RKO (cell line): ENCODE results near the gene SLC24A1.
A peak's percentile ranks its signal among the peaks of the same experiment; 100 is the strongest.

Source experiments
- DNase-seq: peaks from one replicate; pipeline ENCODE4 v3.0.0-alpha.2; 2016; ENCODE audit warnings: low spot score

Gene SLC24A1

DNA sequence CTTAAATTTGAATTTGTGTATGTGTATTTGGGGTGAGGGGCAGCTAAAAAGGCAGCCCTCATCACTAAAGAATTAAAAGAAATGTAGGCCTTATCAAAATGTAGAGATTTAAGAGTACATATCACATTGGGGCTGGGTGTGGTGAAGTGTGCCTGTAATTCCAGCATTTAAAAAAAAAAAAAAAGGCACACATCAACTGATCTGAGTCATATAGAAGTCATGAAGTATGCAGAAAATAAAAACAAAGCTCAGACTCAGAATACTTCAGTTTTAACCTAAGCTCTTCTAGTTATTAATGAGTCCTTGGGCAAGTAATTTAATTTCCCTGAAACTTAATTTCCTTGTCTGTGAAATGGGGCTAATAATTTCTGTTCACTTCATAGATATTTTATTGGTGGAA lies 31.6 kb downstream of the SLC24A1 start:
- peak; percentile 35 for DNase-seq

DNA sequence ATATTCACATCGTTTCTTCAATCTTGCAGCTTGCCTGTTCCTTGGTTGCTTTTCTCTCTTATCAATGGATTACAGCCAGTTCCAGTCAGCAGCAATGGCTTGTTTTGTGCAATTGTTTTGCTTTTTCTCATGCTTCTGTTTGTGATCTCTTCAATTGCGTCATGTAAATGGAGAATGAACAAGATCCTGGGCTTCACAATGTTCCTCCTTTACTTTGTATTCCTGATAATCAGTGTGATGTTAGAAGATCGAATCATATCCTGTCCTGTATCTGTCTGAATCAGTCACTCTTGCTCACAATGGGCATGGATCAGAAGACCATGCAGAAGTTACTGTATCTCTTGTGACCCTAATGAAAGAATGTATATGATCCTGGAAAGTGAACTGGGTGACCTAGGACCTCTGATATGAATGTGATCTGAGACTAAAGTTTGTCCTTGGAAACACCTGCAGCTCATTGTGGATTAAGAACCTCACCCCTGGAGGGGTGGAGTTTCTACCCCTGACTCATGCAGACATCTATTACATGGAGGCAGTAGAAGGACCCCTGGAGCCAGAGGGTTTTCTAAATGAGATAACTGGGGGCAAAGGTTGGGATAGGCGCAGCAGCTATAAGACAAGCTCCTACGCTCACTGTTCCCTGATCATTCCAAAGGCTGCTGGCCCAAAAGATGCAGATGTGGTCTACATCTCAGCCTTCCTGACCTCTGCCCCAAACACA lies 32.2 kb downstream of the SLC24A1 start:
- DNase-seq: no peak

DNA sequence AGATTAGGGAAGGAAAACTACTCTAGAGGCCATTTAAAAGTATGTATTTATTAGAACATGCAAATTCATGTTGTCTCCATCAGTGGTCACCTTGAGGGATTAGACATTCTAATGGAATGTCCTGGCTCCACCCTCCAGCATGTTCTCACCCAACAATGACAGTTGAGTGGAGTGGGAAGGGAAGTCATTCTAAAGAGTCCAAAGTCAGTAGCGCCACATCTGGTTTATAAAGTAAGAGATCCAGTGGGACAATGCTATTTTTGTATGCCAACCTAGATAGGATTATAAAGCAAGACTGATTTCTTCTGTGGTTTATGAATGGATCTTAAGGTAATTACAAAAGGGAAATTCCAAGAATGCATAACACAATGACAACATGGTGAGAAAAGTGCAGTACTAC lies 33.3 kb downstream of the SLC24A1 start:
- DNase-seq: no peak

DNA sequence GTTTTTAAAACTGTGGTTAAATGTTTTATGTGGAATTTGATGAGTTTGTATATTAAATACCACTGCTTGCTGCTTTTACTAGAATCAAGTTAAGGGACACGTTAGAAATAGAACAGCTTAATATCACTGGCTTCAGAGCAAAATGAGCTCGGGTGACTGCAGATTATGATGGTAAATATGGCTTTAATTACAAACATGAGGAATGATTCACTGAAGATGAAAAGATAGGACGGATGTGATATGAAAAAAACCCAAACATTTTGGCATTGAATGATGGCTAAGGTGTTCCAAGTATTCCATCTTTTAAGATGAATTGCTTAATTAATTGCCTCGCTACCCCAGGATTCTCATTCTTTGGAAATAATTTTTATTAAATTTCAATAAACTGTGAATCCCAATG lies 33.7 kb downstream of the SLC24A1 start:
- no peak for DNase-seq

DNA sequence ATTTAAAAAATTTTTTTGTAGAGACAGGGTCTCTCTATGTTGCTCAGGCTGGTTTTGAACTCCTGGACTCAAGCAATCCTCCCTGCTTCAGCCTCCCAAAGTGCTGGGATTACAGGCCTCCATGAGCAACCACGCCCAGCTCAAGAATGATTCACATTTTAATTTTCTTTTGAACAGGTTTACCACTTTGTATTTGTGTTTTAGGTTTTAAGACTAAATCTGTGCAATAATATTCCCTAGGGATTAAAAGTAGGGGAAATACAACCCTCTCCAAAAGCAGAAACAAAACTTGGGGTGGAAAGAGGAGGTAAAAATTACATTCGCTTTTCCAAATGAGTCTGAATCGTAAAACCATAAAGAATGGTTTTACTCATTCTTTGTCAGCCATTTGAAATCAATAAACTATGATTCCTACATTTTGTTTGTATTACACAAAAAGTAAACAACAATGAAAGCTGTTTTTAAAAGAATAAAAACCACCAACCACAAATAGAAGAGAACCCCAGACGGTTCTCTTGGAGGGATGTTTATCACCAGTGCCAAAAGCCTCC lies 37.8 kb downstream of the SLC24A1 start:
- DNase-seq: no peak

DNA sequence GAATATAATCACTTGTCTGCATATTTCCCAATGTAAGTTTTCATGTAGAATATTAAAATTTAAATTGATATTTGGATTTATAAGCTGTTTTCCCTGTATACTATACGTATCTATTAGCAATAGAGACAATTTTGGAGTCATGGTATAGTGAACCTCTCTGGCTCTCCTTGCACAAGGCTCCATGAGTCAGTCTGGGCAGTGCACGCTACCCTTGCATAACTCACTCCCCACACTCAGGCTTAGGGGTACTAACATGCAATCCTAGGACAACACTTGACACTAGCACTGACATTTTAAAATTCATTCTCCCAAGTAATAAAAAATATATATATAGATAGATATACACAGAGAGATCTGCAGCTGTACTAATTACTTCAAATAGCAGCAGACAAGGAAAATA lies 39.2 kb downstream of the SLC24A1 start:
- no peak for DNase-seq

DNA sequence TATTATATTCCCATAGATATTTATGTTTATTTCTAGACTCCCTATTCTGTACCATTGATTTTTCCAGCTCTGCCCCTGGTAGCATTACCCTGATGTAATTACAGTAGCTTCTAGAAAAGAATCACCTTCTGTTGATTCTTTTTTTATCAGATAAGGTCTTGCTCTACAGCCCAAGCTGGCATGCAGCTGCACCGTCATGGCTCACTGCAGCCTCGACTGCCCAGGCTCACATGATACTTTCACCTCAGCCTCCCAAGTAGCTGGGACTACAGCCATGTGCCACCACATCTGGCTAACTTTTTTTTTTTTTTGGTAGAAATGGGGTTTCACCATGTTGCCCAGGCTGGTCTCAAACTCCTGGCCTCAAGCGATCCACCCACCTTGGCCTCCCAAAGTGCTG lies 41.8 kb downstream of the SLC24A1 start:
- no peak for DNase-seq

DNA sequence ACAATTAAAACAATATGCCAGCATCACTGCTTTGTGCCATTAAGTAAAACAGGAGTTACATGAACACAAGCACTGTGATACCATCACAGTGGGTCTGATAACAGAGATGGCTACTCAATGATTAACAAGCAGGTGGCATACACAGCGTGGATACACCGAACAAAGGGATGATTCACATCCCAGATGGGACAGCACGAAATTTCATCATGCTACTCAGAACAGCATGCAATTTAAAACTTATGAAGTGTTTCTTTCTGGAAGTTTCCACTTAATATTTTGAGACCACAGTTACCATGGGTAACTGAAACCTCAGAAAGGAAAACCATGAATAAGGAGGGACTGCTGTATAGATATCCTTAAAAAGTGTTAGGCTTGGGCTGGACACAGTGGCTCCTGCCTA lies 44.5 kb downstream of the SLC24A1 start:
- peak; percentile 52 for DNase-seq

DNA sequence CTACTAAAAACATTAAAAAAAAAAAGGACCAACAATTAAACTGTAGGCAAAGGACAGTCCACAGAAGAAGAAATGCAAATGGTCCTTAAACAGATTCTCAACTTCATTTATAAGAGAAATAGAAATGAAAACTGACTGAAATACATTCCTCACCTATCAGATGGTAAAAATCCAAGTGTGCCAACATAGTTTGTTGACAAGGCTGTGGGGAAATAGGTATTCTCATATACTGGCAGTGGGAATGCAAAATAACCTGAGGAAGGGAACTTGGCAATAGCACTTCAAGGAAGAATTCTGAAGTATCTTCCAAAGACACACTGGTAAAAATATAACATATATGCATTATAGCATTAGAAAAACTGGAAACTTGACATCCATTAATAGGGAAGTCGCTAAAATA lies 53.8 kb downstream of the SLC24A1 start:
- no peak for DNase-seq

DNA sequence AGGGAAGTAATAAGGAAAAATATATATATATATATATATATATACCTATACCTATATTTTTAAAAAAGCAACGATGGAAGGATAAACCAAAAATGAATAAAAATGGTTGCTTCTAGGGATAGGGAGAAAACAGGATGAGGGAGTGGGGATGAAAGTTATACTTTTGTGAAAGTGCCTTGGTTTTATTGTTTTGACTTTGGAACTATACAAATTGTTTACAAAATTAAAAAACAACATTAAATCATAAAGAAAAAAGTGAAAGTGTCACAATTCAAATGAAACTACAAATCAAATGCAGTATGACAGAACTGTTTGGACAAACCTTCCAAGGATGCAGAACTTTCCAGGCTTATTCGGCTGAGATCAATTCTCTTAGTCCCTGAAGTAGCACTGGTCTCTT lies 54.4 kb downstream of the SLC24A1 start:
- no peak for DNase-seq

DNA sequence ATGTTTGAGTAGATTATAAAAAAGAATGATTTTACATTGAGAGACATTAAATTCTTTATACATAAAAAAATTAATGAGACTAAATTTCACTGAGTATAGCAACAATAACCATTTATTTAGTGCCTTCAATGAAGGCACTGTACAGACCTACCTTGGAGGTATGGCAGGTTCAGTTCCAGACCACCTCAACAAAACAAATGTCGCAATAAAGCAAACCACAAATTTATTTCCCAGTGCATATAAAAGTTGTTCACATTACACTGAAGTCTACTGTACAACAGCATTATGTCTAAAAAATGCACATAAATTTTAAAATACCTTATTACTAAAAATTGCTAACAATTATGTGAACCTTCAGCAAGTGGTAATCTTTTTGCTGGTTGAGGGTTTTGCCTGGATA lies 58.8 kb downstream of the SLC24A1 start:
- DNase-seq: no peak

DNA sequence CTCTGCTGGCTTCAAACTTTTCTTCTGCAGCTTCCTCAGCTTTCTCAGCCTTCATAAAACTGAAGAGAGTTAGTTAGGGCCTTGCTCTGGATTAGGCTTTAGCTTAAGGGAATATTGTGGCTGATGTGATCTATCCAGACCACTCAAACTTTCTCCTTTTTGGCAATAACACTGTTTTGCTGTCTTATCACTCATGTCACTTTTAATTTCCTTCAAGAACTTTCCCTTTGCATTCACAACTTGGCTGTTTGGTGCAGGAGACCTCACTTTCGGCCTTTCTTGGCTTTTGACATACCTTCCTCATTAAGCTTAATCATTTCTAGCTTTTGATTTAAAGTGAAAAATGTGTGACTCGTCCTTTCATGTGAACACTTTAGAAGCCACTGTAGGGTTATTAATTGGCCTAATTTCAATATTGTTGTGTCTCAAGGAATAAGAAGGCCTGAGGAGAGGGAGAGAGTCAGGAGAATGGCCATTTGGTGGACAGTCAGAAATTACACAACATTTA lies 60.7 kb downstream of the SLC24A1 start:
- DNase-seq: no peak

DNA sequence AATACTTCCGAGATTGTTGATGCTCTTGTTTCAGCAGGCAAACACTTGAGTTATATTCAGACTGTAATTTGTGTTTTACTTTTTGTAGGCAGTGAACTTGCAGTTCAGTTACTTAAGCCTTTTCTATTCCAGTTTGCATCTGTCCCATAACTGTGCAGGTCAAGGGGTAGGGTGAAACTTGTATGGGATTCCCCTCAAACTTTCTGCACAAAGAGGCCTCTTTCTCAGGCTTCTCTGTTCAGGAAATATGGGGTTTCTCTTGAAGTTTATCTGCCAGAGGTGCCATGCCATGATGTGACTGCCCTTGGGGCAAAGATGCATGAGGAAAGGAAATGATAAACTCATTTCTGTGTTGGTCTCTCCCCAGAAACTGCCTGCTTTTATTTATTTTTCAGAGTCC lies 66.7 kb downstream of the SLC24A1 start:
- DNase-seq: no peak

DNA sequence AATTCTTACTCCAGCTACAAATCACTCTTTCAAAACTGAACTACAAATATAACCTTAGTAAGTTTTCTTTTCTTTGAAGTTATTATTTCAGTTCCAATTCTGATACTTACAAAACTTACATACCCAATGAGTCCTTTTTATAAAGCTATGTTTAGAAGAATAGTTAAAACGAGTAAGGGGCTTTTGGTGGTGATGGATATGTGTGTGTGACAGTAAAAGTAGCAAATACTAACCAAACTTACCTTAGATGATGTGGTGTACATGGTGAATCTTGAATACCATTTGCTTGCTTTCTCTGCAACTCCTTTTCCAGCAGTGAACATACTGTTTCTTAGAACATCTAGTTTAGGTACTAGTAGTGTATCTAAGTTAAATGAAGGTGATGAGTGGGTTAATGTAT lies 68.4 kb downstream of the SLC24A1 start:
- DNase-seq: no peak

DNA sequence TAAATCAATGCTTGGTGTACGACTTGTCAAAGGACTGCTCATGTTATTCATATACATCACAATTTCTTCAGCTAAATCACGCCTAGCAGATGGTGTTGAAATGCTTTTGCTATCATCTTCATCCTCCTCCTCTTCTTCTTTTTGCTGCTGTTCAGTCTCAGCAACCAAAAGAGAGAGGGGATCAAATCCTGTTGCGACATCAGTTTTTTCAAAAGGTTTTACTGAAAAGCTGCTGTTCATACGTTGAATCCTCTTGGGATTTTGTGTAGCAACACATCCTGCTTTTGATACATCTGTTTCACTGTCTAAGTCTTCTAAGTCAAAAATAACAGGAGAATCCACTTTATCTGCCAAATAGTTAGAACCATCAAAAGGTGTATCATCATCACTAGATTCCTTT lies 69.0 kb downstream of the SLC24A1 start:
- no peak for DNase-seq

DNA sequence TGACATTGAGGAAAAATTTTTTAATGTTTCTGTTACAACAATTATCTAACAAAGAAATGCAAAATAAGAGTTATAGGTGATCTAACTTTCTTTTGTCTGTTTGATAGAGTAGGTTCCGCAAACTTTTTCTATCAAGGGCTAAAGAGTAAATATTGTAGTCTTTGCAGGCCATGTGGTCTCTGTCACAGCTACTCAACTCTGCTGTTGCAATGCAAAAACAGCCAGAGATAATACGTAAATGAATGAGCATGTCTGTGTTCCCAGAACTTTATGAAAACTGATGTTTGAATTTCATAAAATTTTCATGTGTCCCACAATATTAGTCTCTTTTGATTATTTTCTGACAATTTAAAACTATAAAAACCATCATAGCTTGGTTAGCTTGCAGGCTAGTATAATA lies 73.3 kb downstream of the SLC24A1 start:
- no peak for DNase-seq
